Nephron progenitor cell (in vitro differentiated cells): ENCODE measurements around the gene LYRM2.

Experiments used
- DNase-seq: peaks from one replicate; pipeline ENCODE4 v3.0.0; 2021
- H3K27ac Mint-ChIP-seq: 2 replicates; pipeline ENCODE4 v1.8.0; 2021; ENCODE audit warnings: mild to moderate bottlenecking, moderate library complexity, mixed read lengths
- H3K27me3 Mint-ChIP-seq: 2 replicates; pipeline ENCODE4 v1.8.0; 2021; ENCODE audit warnings: mild to moderate bottlenecking, low read depth, mixed read lengths; ENCODE audit not compliant: poor library complexity
- H3K36me3 Mint-ChIP-seq: 2 replicates; pipeline ENCODE4 v1.8.0; 2021; ENCODE audit warnings: low read depth, mixed read lengths
- H3K4me1 Mint-ChIP-seq: 2 replicates; pipeline ENCODE4 v1.8.0; 2021; ENCODE audit warnings: mixed read lengths
- H3K4me3 Mint-ChIP-seq: 2 replicates; pipeline ENCODE4 v1.8.0; 2021; ENCODE audit warnings: mild to moderate bottlenecking, moderate library complexity, mixed read lengths
- H3K9me3 Mint-ChIP-seq: 2 replicates; pipeline ENCODE4 v1.8.0; 2021; ENCODE audit warnings: mild to moderate bottlenecking, moderate library complexity, mixed read lengths
- TF ChIP-seq, protein P1 (sequence below): fragments of 200-600 bp; sonication (generic); IDR thresholded peaks from 2 replicates; pipeline ENCODE4 v1.5.0; 2021; ENCODE audit warnings: antibody characterized with exemption

The LYRM2 gene

GRCh38 chr6:89547281-89547680, 91.3 kb downstream of the LYRM2 start:
- H3K4me3 Mint-ChIP-seq, result no peak overlapping the region
- H3K27ac Mint-ChIP-seq, result no peak overlapping the region
- peaks cover 19% of the 10 kb centered on the region for H3K27me3 Mint-ChIP-seq
- DNase-seq, result no peak
- H3K9me3 Mint-ChIP-seq, result no peaks in the 10 kb centered on the region
- peaks cover 10% of the 10 kb centered on the region for H3K4me1 Mint-ChIP-seq
- TF ChIP-seq, protein P1, sequence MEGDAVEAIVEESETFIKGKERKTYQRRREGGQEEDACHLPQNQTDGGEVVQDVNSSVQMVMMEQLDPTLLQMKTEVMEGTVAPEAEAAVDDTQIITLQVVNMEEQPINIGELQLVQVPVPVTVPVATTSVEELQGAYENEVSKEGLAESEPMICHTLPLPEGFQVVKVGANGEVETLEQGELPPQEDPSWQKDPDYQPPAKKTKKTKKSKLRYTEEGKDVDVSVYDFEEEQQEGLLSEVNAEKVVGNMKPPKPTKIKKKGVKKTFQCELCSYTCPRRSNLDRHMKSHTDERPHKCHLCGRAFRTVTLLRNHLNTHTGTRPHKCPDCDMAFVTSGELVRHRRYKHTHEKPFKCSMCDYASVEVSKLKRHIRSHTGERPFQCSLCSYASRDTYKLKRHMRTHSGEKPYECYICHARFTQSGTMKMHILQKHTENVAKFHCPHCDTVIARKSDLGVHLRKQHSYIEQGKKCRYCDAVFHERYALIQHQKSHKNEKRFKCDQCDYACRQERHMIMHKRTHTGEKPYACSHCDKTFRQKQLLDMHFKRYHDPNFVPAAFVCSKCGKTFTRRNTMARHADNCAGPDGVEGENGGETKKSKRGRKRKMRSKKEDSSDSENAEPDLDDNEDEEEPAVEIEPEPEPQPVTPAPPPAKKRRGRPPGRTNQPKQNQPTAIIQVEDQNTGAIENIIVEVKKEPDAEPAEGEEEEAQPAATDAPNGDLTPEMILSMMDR, result no peak
- no peaks in the 10 kb centered on the region for H3K36me3 Mint-ChIP-seq

DNA sequence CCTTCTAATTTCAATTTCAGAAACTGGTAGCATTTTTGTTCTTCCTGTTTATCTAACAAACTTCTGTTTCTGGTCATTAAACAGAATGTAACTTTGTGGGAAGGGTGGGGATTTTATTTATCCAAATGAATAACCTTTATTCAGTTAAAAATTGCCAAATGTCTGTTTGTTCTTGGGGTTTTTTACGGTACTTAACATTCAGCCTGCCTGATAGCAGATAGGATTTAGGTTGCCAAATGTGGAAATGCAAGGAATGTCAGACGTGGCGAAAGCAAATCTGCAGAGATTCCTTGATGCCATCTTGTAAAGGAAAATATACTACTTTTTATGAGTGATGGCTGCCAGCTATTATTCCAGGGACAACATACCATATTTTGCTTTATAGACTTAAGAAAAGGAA, 95.7 kb downstream of the LYRM2 start:
- Mint-ChIP-seq H3K4me3 (no peak overlapping the region), H3K4me1 (no peaks in the 10 kb centered on the region), H3K9me3 (peaks cover 3% of the 10 kb centered on the region), H3K27ac (no peak overlapping the region), H3K36me3 (no peaks in the 10 kb centered on the region), H3K27me3 (peaks cover 11% of the 10 kb centered on the region)
- TF ChIP-seq, protein P1, result no peak
- DNase-seq, result no peak

- TF ChIP-seq, protein P1, result no peak
- Mint-ChIP-seq H3K4me3 (no peak overlapping the region), H3K4me1 (no peaks in the 10 kb centered on the region), H3K9me3 (peaks cover 3% of the 10 kb centered on the region), H3K27me3 (peaks cover 9% of the 10 kb centered on the region), H3K27ac (peak overlapping the region; percentile 34), H3K36me3 (no peaks in the 10 kb centered on the region)
- no peak for DNase-seq
Measured at GRCh38 chr6:89542081-89542857, 96.3 kb downstream of the LYRM2 start.

DNA sequence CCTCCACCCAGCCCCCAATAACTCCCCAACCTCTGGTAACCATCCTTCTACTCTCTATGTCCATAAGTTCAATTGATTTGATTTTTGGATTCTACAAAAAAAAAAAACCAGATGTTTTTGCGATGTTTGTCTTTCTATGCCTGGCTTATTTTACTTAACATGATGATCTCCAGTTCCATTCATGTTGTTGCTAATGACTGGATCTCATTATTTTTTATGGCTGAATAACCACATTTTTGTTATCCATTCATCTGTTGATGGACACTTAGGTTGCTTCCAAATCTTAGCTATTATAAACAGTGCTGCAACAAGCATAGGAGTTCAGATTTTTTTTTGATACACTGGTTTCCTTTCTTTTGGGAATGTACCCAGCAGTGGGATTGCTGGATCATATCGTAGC, 98.8 kb downstream of the LYRM2 start:
- no peak for DNase-seq
- no peaks in the 10 kb centered on the region for H3K36me3 Mint-ChIP-seq
- H3K9me3 Mint-ChIP-seq, result peaks cover 3% of the 10 kb centered on the region
- peaks cover 9% of the 10 kb centered on the region for H3K4me1 Mint-ChIP-seq
- no peak overlapping the region for H3K27ac Mint-ChIP-seq
- H3K4me3 Mint-ChIP-seq, result no peak overlapping the region
- TF ChIP-seq, protein P1, result no peak
- H3K27me3 Mint-ChIP-seq, result peaks cover 4% of the 10 kb centered on the region

DNA sequence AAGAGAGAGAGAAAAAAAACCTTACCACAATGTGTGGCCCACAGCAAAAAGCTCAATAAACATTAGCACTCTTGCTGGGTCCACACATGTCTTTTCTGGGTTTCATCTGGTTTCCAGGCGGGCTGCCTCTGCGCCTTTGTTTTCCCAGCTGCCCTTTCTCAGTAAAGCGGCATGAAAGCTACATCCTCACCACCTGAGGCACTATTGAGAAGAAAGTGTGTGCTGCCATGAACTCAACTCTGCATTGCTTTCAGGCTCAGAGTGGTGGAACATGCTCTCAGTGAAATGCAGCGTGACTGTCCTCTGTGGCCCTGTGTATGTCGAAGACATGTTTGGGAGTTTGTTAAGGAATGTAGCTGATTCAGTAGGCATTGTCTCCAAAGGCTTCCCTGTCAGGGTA, 102.3 kb downstream of the LYRM2 start:
- H3K36me3 Mint-ChIP-seq, result peaks cover 5% of the 10 kb centered on the region
- H3K9me3 Mint-ChIP-seq, result no peaks in the 10 kb centered on the region
- no peak overlapping the region for H3K27ac Mint-ChIP-seq
- no peaks in the 10 kb centered on the region for H3K27me3 Mint-ChIP-seq
- peaks cover 9% of the 10 kb centered on the region for H3K4me1 Mint-ChIP-seq
- TF ChIP-seq, protein P1, result no peak
- H3K4me3 Mint-ChIP-seq, result no peak overlapping the region
- no peak for DNase-seq

GRCh38 chr6:89530982-89531381, 107.6 kb downstream of the LYRM2 start:
- no peak for DNase-seq
- H3K36me3 Mint-ChIP-seq, result peaks cover 16% of the 10 kb centered on the region
- no peaks in the 10 kb centered on the region for H3K27me3 Mint-ChIP-seq
- H3K9me3 Mint-ChIP-seq, result no peaks in the 10 kb centered on the region
- no peak overlapping the region for H3K4me3 Mint-ChIP-seq
- H3K4me1 Mint-ChIP-seq, result peaks cover 31% of the 10 kb centered on the region
- no peak overlapping the region for H3K27ac Mint-ChIP-seq
- TF ChIP-seq, protein P1, result no peak
